Stromal cell of bone marrow (primary cell): ENCODE measurements around the gene OPRD1.
"Not testable (repeated sequence)": the region's sequence is repeated elsewhere in the genome, so short reads cannot be mapped to it uniquely, and the experiment has no call there.

Source experiments
- DNase-seq: peaks from one replicate; pipeline ENCODE4 v3.0.0-alpha.2; 2012; ENCODE audit warnings: low read depth

OPRD1 gene

DNA sequence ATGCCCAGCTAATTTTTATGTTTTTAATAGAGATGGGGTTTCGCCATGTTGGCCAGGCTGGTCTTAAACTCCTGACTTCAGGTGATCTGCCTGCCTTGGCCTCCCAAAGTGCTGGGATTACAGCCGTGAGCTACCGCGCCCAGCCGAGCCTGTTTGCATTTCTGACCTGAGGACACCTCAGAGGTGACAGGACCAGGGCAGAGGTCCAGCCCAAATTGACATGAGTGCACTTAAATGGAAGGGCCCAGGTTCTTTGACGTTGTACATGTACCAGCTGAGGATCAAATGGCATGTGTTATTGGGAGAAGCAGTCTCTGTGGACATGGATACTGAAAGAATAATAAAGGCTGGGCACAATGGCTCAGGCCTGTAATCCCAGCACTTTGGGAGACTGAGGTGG, 35.2 kb downstream of the OPRD1 start:
- DNase-seq = not testable (repeated sequence)

DNA sequence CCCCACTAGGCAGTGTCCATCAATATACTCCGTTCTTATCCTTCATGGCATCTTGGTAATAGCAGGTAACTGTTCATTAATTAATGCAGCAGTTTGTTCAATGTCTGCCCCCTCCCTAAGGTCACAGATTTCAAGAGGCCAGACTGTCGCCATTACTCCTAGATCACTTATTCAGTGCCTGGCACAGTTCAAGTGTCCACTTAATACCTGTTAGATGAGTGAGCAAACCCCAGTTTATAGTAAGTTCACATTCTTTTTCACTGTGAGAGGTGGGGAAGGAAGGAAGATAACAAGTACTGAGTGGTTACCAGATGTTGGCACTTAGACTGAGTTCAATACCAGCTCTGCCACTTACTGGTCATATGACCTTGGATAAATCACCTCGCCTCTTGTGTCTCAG, 36.4 kb downstream of the OPRD1 start:
- DNase-seq = no peak

DNA sequence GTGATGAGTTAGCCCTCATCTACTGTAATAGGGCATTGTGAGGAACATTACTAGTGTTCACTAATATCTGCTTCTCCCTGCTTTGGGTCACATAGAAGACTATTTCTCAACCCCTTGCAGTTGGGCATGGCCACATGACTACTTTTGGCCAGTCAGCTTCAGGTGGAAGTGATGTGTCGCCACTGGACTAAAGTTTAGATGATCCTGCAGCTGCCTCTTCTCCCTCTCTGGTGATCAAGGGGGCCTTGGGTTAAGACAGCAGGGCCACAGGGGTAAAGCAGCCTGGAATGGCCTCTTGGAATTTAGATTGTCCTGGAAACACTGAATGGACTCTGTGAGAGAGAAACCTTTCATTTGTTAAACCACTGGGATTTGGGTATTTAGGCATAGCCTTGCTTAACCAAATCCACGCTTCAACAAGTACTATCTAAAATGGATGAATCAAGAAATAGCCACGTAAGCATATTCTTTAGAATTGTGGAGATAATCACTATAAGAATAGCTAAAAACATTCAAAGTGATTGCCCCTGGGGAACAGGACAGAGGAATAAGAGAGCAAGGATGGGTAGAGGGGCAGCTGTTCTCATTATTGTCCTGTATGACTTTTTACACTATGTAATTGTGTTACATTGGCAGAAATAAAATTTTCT, 41.2 kb downstream of the OPRD1 start:
- DNase-seq = no peak

DNA sequence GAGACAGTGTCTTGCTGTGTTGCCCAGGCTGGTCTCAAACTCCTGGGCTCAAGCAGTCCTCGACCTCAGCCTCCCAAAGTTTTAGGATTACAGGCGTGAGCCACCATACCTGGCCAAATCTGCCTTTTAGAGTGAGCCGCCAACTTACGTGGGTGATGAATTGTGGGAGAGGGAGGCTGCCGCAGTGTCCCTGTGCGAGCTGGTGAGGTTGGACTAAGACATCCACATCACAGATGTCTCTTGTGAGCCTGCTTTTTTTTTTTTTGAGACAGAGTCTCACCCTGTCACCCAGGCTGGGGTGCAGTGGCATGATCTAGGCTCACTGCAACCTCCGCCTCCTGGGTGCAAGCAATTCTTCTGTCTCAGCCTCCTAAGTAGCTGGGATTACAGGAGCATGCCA, 42.4 kb downstream of the OPRD1 start:
- not testable (repeated sequence) for DNase-seq

DNA sequence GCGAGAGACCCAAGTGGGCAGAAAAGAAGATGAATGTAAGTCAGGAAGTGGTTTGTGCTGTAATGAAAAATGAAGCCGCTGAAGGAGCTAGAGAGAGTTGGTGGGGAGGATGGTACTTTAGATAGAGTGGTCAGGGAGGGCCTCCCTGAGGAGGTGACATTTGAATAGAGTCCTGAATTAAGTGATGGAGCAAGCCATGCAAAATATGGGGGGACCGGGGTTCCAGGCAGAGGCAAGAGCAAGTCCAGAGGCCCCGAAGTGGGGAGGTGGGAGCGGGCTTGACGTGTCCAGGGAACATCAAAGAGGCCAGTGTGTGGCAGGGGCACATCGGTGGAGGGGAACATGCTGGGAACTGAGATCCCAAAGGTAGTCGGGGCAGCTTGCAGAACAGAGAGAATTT, 43.1 kb downstream of the OPRD1 start:
- no peak for DNase-seq

DNA sequence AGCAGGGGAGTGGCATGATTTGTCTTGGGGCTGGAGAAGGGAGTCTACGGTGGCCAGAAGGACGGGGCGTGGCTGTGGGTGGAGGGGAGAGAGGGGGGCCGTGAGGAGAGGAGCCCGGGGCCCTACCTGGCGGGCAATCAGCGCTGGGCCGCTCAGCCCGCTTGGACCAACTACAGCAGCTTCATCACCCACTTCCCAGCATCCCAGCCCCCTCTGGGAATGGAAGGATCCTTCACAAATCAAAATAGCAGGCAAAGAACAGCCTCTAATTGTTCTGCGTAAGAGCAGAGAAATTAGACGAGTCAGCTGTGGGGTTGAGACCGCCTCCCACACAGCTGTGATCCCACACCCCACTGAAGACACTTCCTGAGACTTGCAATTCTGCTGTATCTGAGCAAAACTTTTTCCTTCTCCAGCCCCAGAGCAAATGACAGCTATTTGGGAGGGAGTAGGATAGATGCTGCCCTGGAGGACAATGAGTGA, 43.5 kb downstream of the OPRD1 start:
- DNase-seq = peak; percentile 15

DNA sequence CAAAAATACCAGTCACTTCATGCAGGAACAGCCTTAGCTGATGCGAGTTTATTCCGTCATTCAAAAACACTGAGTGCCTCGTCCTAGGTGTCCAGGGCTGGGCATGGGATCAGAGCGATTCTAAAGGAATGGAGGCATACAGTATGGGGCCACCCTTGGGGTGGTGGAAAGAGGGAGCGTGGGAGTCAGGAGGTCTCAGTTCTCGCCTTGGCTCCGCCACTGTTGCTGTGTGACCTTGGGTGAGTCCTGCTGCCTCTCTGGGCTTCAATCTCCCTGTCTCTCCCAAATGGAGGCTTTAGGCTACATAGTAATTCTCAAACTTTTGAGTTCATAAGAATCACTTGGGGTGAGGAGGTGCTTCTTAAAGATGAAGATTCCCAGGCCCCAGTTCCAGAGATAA, 44.0 kb downstream of the OPRD1 start:
- DNase-seq = no peak

DNA sequence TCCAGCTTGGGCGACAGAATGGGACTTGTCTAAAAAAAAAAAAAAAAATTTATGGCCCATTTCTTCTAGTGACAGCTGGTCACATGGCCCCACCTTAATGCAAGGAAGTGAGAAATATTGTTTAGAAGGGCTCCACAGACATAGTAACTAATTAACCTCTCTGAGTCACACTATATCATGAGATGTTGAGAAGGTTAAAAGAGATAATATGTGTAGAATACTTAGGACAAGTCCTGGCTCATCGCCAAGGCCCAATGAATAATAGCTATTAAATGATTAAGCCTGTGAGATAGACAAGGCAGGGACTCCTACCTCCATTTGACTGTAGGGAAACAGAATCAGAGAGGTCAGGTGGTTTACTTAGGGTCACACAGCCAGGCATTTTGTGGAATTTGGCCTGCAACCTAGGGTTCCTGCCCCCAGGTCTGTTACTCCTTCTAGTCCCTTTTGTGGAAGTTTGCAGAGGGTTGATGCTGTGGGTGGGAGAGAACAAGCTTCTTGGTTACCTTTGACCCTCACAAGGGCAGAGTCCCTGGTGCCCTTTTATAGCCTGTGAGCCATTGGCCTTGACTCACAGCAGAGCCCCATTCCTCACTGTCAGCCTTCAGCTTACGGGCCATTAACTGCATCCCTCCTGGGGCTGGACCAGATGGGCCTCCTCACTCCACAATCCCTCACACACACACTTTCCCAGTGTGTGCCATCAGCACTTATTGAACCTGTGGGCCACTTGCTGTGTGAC, 48.5 kb downstream of the OPRD1 start:
- DNase-seq = no peak

DNA sequence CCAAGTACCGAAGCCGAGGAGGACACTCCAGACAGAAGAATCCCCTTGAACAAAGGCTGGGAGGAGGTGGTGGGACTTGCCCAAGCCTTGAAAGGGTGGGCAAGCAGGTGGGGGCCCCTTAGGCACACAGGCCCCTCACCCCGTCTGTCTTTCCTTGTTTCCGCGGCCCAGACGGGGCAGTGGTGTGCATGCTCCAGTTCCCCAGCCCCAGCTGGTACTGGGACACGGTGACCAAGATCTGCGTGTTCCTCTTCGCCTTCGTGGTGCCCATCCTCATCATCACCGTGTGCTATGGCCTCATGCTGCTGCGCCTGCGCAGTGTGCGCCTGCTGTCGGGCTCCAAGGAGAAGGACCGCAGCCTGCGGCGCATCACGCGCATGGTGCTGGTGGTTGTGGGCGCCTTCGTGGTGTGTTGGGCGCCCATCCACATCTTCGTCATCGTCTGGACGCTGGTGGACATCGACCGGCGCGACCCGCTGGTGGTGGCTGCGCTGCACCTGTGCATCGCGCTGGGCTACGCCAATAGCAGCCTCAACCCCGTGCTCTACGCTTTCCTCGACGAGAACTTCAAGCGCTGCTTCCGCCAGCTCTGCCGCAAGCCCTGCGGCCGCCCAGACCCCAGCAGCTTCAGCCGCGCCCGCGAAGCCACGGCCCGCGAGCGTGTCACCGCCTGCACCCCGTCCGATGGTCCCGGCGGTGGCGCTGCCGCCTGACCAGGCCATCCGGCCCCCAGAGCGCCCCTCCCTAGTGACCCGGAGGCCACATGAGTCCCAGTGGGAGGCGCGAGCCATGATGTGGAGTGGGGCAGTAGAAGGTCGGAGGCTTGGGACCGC, 50.8 kb downstream of the OPRD1 start:
- DNase-seq = no peak

DNA sequence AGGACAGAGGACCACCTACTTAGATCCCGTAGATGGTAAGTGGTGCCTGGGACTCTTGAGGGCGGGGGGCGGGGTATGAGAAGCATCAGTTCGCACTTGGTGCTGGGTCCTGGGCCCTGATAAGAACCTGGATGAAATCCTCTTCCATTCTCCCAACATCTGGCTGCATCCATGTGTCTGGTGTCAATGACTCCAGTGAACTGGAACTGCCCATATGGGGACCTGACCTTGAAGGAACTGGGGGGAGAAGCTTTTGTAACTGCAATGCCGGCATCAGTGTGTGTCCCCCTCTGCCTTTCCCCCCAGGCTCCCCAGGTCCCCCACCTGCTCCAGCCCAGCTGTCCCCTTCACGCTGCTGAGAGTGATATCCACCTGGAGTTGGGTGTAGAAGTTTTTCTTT, 52.7 kb downstream of the OPRD1 start:
- DNase-seq = no peak

DNA sequence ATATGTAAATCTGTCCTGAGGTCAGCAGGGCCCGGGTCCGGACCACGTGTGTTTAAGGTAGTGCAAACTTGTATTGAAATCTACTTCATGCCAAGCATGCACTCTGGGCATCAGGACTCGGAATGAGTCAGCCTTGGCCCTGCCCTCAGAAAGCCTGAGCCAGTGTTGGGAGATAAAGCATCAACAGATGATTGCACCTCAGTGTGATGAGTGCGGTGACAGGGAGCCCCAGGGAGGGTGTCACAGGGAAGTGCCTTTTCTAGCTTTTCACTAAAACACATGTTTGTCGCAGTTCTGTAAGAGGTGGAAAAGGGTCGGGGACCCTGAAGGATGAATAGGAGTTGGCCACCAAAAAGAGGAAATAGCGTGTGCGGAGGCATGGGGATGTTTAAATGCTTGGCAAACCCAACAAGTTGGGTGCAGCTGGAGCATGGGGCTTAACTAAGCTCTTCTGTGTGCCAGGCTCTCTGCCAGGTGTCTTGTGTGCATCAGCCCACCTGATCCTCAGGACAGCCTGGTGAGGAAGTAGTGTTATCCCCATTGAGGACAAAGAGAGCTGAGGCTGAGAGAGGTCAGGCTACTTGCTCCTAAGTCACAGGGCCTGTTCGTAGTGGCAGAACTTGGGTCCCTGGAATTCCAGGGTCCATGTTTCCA, 54.2 kb downstream of the OPRD1 start:
- no peak for DNase-seq

DNA sequence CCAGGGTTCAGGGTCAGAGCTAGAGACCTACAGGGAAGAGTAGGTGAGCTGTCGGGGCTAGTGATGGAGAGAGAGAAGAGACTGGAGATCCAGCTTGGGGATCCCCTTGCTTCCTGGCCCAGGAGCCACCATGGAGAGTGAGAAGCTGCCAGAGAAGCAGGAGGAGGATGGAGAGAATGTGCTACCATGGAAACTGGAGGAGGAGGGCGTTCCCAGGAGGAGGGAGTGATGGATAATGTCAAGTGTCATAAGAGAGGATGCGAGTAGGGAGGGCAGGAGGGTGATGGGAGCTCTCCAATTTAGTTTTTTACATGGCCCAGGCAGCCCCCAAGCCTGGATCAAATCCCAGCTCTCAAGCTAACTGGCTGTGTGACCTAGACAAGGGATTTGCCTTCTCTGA, 55.9 kb downstream of the OPRD1 start:
- DNase-seq = no peak

DNA sequence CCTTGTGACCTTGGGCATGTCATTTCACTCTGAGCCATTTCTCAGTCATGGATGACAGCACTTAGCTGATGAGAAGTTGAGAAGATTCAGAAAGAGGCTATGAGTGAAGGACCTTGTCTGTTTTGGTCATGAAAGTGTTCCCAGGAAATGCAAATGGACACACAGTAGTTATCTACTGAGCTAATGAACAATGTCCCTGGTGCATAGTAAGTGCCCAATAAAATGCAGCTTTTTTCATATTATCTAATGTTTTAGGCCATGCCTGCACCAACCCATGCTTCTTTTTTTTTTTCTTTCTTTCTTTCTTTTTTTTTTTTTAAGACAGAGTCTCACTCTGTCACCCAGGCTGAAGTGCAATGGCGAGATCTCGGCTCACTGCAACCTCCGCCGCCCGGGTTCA, 58.0 kb downstream of the OPRD1 start:
- no peak for DNase-seq

DNA sequence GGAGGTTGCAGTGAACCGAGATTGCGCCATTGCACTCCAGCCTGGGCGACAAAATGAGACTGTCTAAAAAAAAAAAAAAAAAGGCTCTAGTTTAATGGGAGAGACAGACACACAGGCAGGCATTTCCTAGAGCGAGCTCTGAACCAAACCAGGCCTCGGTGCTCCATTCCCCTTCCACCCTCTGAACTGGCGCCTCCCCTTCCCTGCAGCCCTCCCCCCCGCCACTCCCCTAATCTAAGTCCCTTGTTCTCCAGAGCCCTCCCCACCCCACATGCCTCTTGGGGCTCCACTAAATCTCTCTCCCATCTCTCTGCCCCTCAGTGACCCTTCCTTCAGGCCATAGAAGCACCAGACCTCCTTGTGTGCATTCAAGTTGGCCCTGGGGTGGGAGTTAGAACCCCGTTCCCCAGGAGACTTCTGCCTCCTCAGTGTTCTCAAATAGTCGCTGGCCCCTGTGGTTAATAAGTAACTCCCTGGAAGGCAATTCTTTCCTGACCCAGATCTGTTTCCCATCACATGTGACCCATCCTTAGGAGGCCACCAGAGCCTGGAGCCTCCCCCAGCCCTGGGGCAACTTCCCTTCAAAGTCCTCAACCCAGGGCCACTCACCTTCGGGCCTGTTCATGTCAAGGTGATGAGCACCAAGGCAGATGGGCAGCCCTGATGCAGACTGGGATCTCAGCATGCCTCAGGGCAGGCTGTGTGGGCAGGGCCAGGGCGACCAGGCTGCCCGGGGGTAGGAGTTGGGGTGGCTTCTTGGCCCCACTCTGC, 59.8 kb downstream of the OPRD1 start:
- DNase-seq = no peak

DNA sequence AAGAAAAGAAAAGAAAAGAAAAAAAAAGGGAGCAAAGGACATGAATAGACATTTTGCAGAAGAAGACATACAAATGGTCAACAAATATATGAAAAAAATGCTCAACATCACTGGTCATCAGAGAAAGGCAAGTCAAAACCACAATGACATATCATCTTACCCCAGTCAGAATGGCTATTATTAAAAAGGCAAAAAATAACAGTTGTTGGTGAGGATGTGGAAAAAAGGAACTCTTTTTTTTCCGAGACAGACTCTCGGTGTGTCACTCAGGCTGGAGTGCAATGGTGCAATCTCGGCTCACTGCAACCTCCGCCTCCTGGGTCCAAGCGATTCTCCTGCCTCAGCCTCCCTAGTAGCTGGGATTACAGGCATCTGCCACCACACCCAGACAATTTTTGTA, 63.2 kb downstream of the OPRD1 start:
- peak; percentile 41 for DNase-seq

DNA sequence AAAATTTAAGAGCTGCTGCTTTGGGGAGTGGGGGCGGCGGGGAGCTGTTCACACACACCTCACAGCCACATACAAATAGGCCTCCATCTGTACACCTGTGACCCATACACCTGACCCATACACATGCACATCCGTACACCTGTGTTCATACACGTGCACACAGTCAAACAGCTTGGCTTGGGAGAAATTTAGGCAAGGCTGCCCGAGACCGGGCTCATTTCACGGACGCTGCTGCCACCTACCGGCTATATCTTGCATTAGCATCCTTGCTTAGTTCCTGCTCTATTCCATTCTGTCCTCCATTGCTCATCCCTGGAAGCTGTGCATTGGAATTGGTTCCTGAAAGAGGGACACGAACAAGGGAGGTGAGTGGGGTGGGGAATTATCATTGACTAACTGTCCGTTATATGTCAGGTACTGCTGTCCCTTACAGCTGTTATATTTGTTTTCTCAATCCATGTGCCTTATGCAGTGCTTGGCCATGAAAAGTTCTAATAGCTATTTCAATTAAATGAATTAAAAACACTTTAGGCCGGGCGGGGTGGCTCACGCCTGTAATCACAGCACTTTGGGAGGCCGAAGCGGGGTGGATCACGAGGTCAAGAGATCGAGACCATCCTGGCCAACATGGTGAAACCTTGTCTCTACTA, 65.3 kb downstream of the OPRD1 start:
- DNase-seq = peak; percentile 35

DNA sequence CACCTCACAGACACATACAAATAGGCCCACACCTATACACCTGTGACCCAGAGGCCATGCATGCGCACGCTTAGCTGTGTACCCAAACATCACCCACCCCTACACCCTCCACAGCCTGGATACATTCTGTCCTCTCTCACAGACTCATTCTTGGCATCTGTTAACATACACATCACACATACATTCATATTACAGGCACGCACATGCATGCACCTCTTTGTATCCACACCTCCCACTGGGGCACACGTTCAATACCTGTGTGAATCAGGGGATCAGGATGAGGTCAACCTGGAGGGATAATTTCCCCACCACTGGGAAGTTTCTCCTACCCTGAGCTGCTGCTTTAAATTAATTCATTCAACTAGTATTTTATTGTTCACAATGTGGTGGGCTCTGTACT, 66.8 kb downstream of the OPRD1 start:
- DNase-seq = no peak

DNA sequence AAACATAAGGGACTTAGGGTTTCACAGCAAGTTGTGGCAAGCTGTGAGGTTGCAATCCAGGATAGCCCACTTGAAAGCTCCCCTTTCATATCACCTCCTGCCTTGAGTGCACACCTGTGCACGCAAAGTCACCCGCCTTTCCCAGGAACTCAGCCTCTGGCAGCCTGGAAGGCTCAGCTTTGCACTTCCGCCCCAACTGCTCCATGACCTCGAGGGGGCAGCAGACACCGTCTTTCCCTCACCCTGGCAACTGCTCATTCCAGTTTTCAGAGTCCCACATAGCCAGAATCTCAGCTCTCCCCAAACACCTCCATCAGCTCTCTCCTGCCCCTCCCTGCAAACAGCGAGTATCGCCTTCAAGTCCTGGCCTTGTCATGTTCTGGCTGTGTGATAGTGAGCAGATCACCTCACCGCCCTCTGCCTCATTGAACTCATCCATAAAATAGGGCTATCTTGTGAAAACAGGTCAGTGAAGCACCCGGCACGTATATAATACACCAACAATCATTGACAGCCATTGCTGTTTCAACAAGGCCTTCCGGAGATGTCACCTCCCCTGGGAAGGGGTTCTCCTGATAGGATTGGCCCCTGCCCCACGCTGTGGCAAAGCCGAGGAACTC, 70.1 kb downstream of the OPRD1 start:
- peak; percentile 75 for DNase-seq

DNA sequence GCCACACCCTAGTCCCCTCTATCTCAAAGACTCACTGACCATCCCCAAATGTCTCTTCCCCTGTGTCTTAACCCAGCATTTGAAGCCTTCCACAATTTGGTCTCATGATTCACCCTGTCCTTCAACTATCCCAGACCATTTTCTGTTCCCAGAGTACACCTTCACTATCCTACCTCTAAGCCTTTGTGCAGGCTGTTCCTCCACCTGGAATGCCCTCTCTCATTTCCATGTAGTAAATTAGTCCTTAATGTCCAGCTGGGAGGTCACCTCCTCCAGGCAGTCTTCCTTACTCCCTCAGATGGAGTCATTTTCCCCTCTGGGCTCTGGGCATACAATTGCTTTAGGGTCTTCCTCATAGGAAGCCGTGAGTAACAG, 71.3 kb downstream of the OPRD1 start:
- no peak for DNase-seq

DNA sequence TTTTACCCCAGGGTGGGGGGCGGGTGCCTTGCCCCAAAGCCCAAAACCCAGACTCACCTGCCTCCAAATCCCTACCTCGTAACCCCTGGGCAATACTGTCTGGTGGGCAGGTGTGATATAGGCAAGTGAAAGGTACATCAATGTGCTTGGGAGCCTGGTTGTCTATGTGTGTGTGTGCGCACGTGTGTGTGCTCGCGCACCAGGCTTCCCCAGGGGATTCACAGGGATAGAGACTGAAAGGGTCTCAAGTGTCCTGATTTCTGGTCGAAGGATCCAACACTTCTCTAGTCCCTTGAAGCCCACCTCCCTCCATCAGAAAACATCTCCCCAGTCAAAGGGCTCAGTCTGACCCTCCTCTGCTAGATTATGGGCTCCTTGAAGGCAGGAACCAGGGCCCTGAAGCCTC, 73.5 kb downstream of the OPRD1 start:
- no peak for DNase-seq
